ENCODE results near the gene P2RY2. TPM values are rescaled to one million over a fixed set of nuclear protein-coding genes. Genes with fewer than 3 reads are reported as not detected.

P2RY2 gene
- total and polyA plus RNA-seq, 3 donors from 2014 or later: 0.94 to 3.6 (median 2.0) TPM

DNA sequence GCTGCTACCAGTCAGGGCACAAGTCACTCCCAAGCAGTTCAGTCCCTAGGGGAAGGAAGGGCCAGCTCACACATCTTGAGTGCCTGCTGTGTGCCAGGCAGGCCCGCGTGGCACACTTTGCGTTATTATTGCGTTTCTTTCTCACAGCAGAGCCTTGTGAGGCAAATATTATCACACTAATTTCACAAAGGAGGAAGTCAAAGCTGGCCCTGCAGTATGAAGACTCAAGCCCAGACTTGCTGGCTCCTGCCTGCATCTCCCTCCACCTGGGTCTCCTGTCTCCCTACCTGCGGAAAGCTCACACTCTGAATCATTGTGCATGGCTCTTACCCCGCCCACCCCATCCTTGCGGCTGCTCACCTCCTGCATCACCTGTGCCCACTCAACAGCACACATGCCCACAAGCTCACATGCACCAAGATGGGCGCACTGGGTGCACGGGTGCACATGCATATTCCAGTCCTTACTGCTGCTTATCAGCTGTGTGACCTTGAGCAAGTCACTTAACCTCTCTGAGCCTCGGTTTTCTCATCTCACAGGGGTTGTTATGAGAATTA is 31.7 kb upstream of the P2RY2 start:
- DNase-seq: no peak
- Histone ChIP-seq H3K36me3 (ENCODE audit: low read depth, missing control alignments) (no peaks in the 10 kb centered on the region), H3K27ac (no peak overlapping the region), H3K4me3 (no peak overlapping the region), H3K27me3 (no peaks in the 10 kb centered on the region), H3K4me1 (peaks cover 13% of the 10 kb centered on the region), H3K9me3 (no peaks in the 10 kb centered on the region)
- intact Hi-C loops (cut with DNase I; ENCODE audit: low total_unique reads): loop anchor here (10.0 kb wide), 1 partner anchor 98 kb away; no protein-coding TSS in a partner anchor
- TF ChIP-seq, protein P1, sequence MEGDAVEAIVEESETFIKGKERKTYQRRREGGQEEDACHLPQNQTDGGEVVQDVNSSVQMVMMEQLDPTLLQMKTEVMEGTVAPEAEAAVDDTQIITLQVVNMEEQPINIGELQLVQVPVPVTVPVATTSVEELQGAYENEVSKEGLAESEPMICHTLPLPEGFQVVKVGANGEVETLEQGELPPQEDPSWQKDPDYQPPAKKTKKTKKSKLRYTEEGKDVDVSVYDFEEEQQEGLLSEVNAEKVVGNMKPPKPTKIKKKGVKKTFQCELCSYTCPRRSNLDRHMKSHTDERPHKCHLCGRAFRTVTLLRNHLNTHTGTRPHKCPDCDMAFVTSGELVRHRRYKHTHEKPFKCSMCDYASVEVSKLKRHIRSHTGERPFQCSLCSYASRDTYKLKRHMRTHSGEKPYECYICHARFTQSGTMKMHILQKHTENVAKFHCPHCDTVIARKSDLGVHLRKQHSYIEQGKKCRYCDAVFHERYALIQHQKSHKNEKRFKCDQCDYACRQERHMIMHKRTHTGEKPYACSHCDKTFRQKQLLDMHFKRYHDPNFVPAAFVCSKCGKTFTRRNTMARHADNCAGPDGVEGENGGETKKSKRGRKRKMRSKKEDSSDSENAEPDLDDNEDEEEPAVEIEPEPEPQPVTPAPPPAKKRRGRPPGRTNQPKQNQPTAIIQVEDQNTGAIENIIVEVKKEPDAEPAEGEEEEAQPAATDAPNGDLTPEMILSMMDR (IDR thresholded peaks at IDR 0.05): no peak
- TF ChIP-seq POLR2A (IDR thresholded peaks at IDR 0.05): no peak
- WGBS, 2 donors: 75 to 84% methylated on average over 10 of the region's 10 CpGs

DNA sequence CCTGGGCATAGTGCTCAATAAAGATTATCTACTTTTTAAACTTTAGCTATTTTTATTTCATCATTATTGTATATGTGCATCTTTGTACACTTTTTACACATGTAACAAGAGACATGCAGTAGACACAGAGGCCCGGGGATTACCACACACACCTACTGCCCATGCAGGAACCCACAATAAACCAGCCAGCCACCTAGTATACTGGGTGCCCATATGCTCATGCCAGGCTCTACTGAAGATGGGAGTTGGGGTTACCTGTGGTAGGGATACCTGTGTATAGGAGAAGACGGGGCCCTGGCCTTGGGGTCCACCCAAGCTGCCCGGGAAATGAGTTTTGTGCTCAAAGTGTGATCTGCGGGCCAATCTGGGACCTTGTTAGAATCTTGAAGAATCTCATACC is 31.2 kb upstream of the P2RY2 start:
- intact Hi-C loops (cut with DNase I; ENCODE audit: low total_unique reads): loop anchor here (10.0 kb wide), 1 partner anchor 98 kb away; no protein-coding TSS in a partner anchor
- 57 to 75% methylated on average over 4 of the region's 4 CpGs for WGBS, 2 donors

DNA sequence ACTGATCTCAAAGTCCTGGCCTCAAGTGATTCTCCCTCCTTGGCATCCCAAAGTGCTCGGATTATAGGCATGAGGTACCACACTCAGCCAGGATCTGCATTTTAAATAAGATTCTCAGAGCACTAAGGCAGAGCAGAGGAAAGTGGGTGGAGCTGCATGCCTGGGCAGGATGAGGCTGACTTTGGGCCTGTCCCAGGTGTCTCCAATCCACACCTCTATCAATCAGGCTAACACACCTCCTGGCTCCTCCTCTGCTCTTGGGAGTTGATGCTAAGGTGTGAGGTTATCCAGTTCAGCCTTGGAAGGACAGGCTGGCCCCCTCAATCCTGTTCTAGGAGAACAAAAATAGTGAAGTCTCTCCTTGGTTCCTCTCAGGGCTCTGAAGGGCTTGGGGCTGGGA is 30.2 kb upstream of the P2RY2 start:
- WGBS, 2 donors: 96 to 100% methylated on average over 1 of the region's 1 CpG
- Histone ChIP-seq H3K4me1 (peaks cover 9% of the 10 kb centered on the region), H3K36me3 (ENCODE audit: low read depth, missing control alignments) (no peaks in the 10 kb centered on the region), H3K9me3 (no peaks in the 10 kb centered on the region), H3K27ac (no peak overlapping the region), H3K4me3 (no peak overlapping the region), H3K27me3 (no peaks in the 10 kb centered on the region)
- intact Hi-C loops (cut with DNase I; ENCODE audit: low total_unique reads): loop anchor here (10.0 kb wide), 1 partner anchor 97 kb away; no protein-coding TSS in a partner anchor
- DNase-seq: no peak
- no peak for TF ChIP-seq POLR2A (IDR thresholded peaks at IDR 0.05)
- TF ChIP-seq, protein P1 (IDR thresholded peaks at IDR 0.05): no peak

More for the DNA sequence above, 31.2 kb upstream of the P2RY2 start:
- peaks cover 13% of the 10 kb centered on the region for H3K4me1 ChIP-seq
- H3K27me3 ChIP-seq: no peaks in the 10 kb centered on the region
- no peak overlapping the region for H3K4me3 ChIP-seq
- DNase-seq: peak; percentile 6
- no peaks in the 10 kb centered on the region for H3K36me3 ChIP-seq (ENCODE audit: low read depth, missing control alignments)
- no peak for TF ChIP-seq POLR2A (IDR thresholded peaks at IDR 0.05)
- TF ChIP-seq, protein P1 (IDR thresholded peaks at IDR 0.05): no peak
- no peak overlapping the region for H3K27ac ChIP-seq
- H3K9me3 ChIP-seq: no peaks in the 10 kb centered on the region

DNA sequence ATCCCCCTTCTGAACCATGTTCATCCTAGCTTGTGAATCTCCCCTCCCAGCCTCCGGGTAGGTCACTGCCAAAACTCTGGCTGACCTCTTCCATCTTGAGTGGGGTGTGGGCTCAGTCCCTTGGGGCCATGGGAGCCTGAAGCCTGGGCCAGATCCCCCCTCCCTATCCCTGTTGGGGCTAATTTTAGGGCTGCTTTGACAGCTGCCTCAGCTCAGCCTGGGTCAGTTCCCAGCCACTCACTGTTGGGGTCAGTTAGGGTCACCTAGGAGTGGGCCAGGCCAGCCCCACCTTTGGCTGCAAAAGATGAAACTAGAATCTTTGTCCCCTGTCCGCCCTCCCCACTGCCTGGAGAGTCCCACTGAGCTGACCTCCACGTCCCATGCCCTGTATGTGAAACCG is 29.8 kb upstream of the P2RY2 start:
- Histone ChIP-seq H3K36me3 (ENCODE audit: low read depth, missing control alignments) (no peaks in the 10 kb centered on the region), H3K27me3 (no peaks in the 10 kb centered on the region), H3K9me3 (no peaks in the 10 kb centered on the region), H3K27ac (no peak overlapping the region), H3K4me1 (peaks cover 4% of the 10 kb centered on the region), H3K4me3 (no peak overlapping the region)
- 78 to 95% methylated on average over 4 of the region's 4 CpGs for WGBS, 2 donors
- TF ChIP-seq, protein P1 (IDR thresholded peaks at IDR 0.05): no peak
- TF ChIP-seq POLR2A (IDR thresholded peaks at IDR 0.05): no peak
- DNase-seq: no peak
- intact Hi-C loops (cut with DNase I; ENCODE audit: low total_unique reads): loop anchor here (10.0 kb wide), 1 partner anchor 96 kb away; no protein-coding TSS in a partner anchor

DNA sequence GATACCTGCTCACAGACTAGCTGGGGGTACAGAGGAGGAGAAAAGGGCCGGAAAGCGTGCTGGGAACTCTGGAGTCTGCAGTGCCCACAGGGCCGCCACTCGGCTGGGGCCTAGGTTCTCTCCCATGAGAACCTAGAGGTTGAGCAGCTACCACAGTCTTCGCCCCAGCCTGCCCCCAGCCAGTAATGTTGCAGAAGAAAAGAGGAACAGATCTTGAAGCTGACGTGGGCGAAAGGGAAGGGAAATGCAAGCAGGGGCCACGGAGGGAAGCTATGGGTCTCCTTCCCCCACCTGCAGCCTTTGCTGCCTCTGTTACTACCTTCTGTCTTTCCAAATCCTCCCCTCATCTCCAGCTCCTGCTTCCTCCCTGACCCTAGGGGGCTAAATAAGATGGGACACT is 28.8 kb upstream of the P2RY2 start:
- DNase-seq: peak; percentile 28

More for the DNA sequence above, 28.8 kb upstream of the P2RY2 start:
- intact Hi-C loops (cut with DNase I; ENCODE audit: low total_unique reads): loop anchor here (10.0 kb wide), 1 partner anchor 95 kb away; no protein-coding TSS in a partner anchor
- TF ChIP-seq POLR2A (IDR thresholded peaks at IDR 0.05): no peak
- TF ChIP-seq, protein P1 (IDR thresholded peaks at IDR 0.05): no peak
- WGBS, 2 donors: 75 to 82% methylated on average over 8 of the region's 8 CpGs
- Histone ChIP-seq H3K27ac (no peak overlapping the region), H3K27me3 (no peaks in the 10 kb centered on the region), H3K4me1 (no peaks in the 10 kb centered on the region), H3K4me3 (no peak overlapping the region), H3K9me3 (no peaks in the 10 kb centered on the region), H3K36me3 (ENCODE audit: low read depth, missing control alignments) (no peaks in the 10 kb centered on the region)
